Activated CD4-positive, alpha-beta T cell treated with anti-CD3 and anti-CD28 coated beads, Interleukin-2, amount 50 U/mL, for 1 hour (primary cell): Measurements from ENCODE around the gene MYO7A.

ENCODE experiments used
- DNase-seq: peaks from one replicate; pipeline ENCODE4 v3.0.0-alpha.2; 2020

The MYO7A gene

DNA sequence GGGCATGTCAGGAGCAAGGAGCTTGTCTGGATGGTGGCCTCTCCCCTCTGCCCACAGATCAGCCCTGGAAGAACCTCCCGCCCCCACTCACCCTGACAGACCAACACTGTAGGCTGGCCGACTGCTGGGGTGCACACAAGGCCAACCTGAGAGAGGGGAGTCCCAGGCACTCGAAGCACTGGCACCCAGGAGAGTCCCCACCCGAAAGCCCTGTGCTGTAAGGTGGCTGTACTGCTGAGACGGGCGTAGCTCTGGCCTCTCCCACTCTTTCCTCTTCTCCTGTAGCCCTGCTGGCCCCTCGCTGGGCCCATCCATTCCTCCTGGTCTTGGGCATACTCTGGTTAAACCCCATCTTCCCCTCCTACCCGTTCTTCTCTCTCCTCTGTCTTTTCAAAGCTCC lies 39.7 kb downstream of the MYO7A start:
- DNase-seq, result no peak

DNA sequence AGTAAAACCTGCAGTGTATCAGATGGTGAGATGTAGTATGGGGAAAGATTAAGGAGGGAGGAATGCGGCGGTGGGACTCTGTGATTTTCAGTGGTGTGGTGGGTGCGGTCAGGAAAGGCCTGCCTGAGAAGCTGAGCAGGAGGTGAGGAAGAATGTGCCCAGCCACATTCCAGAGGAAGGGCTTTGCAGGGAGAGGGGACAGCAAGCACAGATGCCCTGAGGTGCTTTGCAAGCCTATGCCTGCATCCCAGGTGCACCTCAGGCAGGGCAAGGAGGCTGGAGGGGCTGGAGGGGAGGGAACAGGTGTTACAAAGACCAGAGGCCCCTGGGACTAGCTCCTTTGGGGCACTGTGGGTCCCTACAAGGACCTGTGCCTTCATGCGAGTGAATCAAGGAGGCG lies 42.1 kb downstream of the MYO7A start:
- DNase-seq, result no peak

DNA sequence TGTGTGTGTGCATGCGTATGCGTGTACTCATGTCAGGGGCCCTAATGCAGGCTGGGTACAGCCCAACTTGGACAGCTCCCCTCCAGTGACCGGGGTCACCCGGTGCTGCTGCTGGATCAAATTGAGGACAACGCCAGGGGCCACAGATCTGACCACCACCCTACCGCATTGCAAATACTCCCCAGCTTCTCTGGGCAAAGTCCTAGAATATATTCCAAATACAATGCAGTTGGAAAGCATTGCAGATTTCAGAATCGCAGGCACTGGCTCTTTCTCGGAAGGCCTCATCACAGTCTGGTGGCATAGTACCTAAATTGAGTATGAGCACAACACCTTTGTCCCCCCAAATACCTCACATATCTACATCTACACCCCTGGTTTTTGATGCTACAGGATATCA lies 43.2 kb downstream of the MYO7A start:
- DNase-seq, result no peak

DNA sequence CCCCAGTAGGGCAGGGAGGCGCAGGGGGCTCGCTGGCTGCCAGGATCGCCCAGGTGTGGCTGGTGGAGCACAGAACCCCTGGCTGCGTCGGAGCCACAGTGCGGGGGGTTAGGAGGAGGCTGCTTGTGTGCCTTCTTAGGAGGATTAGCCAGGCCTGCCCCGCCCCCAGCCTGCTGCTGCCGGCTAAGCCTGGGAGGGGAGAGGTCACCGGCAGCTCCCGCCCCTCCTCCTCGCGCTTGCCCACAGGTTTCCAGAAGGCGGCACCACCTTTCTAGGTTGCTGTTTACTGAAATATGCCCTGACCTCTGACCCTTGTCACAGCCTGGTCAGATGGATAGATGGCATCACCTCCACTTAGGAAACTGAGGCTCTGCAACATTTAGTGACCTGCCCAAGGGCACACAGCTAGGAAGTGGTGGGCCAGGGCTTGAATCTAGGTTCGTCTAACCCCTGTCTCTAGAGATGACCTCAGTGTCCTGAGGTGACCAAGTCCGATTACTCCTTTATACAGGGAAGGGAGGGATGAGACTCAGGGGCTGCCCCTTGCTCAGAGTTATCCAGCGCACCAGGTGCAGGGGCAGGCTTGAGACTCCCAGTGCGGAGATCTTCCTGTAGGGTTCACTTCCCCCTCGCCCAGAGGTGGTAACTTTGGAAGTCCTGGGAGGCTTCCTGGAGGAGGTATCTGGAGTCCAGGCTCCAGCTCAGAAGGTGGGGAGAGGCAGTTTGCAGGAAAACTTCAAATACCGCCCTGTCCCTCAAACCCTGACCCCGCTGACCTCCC lies 44.0 kb downstream of the MYO7A start:
- DNase-seq, result no peak

DNA sequence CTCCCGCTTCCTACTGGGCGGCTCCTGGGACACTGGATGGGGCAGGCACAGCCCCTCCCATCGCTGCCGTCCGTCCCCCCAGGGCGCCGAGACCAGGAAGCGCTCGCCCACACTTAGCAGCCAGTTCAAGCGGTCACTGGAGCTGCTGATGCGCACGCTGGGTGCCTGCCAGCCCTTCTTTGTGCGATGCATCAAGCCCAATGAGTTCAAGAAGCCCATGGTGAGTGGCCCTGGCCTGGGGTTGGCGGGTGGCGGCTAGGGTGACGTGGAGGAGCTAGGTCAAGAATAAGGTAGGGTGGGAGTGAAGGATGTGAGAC lies 44.6 kb downstream of the MYO7A start:
- no peak for DNase-seq

DNA sequence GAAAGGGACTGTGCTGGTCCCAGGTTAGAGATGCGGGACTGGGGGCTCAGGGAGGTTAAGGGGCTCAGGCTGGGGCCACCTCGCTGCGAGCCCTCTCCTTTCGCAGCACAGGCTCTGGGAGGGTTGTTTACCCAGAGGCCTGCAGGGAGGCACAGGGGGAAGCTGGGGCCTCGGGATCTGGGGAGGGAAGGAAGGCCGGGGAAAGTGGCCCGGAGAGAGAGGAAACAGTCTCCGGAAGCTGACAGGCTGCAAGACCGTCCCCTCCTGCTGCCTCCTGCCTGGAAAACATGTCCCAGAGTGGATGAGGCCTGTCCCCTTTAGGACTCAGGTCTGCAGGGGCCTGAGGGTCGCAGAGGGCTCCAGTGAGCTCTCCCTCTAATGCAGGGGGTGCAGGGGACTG lies 45.4 kb downstream of the MYO7A start:
- DNase-seq, result no peak

DNA sequence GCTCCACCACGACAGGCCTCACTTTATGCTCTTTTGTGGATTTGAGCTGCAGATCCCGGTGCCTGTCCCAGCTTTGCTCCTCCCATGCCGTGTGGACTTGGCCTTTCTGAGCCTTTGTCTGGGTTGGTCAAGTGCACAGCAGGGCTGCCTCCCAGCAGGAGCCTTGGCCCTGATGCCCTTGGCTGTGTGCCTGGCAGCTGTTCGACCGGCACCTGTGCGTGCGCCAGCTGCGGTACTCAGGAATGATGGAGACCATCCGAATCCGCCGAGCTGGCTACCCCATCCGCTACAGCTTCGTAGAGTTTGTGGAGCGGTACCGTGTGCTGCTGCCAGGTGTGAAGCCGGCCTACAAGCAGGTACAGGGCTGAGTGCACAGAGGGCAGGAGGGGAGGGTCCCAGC lies 46.5 kb downstream of the MYO7A start:
- DNase-seq, result no peak

DNA sequence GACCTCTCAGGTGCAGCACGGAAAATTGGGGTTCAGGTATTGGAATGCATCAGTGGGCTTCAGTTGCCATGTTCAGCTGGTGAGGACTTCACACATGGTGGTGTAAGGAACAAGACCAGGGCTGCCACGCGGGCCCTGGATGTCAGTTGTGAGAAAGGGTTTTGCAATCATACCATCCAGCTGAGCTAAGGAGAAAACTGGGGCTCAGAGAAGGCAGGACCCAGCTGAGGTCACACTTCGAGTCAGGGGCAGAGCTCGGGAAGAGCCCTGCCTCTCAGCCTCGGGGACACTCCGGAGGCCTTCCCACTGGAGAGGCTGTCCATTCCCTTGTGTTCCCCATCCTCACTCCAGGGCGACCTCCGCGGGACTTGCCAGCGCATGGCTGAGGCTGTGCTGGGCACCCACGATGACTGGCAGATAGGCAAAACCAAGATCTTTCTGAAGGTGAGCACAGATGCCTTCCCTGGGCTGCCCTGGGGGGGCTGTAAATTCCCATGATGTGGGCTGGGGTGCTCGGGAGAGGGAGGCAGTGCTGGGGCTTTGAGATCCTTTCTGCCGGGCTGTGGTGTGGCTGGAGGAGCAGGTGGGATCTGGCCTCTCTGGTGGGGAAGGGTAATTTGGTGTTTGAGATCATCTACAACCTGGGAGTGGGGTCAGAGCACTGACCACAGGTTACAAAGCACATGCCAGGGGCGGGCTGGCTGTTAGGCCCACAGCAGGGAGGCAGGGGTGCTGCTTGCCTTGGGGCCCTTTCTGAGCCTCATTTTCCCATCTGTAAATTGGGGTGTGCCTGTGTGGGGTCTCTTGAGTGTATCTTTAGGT lies 47.2 kb downstream of the MYO7A start:
- no peak for DNase-seq

DNA sequence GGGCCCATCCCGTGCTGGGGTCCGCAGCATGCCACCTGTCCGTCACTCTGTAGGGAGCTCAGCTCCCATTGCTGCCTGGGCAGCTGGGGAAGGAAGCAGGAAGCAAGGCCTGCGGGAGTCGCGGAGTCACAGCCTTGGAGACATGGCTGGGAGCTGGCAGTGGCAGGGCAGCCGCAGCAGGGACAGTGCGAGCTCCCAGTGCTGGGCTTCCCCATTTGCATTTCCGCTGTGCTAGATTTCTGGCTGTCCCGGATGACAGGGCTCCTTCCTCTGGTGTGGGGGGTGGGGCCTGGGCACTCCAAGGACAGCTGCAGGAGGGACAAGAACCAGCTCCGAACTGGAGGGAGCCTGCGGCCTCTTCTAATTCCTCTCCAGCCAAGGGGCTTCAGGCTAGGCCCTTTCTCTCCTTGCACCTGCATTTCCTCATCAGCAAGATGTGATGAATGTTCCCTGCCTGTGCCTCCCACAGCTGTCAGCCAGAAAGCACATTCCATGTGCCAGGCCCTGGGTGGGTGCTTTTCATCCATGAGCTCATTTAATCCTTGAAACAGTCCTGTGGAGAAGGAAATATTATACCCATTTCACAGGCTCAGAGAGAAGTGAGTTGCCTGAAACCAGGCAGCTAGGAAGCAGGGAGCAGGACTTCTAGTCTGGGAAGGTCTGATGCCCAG lies 48.0 kb downstream of the MYO7A start:
- DNase-seq, result no peak

DNA sequence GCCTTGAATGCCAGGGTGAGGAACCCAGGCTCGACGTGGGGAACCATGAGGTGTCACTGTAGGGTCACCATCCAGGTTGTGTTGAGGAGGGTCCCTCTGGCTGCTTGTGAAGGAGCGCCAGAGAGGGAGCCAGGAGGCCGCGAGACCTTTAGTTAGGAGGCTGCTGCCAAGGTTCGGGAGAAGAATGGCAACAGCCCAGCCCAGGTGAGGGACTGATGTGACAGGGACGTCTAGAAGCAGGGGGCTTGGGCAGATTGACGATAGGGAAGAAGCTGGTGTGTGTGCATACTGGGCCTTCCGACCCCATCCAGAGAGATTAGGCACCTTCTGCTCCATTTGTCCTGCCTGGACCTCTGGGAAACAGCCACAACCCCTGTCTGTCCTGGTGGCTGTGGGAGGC lies 49.0 kb downstream of the MYO7A start:
- no peak for DNase-seq

DNA sequence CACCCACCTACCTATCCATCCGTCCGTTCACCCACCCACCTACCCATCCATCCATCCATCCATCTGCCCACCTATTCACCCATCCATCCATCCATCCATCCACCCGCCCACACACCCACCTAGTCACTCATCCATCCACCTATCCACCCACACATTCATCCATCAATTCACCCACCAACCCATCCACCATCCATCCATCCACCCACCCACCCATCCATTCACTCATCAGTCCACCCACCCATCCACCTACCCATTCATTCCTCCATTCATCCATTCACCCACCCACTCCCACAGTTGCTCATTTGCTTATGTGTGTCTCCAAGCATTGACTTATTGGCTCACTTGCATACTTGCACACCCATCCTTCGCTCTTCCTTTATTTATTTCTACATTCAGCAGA lies 50.1 kb downstream of the MYO7A start:
- DNase-seq, result no peak

DNA sequence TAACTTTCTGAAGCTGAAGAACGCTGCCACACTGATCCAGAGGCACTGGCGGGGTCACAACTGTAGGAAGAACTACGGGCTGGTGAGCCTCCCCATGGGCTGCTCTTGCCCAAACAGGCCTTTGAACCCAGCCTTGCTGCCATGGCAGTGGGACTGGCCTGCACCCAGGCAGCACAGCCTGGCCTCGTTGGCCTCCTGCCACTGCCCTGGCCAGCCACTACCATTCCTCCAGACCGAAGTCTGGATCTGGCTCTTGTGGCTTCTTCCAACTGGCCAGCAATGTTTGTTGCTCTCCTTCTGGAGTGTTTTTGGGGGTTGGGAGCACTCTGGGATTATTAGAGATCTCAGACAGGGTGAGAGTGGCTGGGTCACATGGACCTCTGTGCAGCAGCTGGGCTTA lies 51.0 kb downstream of the MYO7A start:
- DNase-seq, result no peak

DNA sequence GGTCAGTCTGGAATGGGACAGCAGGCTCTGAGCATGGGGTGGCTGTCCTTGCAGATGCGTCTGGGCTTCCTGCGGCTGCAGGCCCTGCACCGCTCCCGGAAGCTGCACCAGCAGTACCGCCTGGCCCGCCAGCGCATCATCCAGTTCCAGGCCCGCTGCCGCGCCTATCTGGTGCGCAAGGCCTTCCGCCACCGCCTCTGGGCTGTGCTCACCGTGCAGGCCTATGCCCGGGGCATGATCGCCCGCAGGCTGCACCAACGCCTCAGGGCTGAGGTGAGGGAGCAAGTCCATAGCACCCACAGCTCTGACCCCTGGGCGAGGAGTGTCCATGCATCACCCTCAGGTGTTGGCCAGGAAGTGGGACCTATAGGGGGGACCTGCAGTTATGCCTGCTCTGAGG lies 51.6 kb downstream of the MYO7A start:
- DNase-seq, result no peak

DNA sequence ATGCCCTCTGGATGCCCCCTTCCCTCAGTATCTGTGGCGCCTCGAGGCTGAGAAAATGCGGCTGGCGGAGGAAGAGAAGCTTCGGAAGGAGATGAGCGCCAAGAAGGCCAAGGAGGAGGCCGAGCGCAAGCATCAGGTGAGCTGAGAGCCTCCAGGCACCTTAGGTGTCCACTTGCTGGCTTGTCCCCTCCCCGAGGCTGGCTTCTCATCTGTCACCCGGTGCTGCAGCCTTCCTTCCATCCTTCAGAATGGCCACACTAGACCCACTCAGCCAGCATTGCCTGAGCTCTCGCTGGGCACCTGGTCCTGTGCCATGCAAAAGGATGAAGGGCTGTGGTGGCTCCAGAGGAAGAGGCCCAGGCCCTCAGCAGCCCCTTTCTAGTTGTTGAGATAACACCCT lies 52.3 kb downstream of the MYO7A start:
- no peak for DNase-seq

DNA sequence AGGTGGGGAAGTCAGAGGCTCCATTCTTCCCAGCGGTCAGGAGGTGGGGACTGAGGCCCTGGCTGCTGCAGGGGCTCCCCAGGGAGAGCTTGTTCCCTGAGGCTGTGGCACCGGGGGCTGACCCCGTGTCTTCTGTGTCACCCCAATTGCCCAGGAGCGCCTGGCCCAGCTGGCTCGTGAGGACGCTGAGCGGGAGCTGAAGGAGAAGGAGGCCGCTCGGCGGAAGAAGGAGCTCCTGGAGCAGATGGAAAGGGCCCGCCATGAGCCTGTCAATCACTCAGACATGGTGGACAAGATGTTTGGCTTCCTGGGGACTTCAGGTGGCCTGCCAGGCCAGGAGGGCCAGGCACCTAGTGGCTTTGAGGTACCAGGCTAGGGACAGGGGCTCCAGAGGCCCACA lies 53.2 kb downstream of the MYO7A start:
- DNase-seq, result no peak

DNA sequence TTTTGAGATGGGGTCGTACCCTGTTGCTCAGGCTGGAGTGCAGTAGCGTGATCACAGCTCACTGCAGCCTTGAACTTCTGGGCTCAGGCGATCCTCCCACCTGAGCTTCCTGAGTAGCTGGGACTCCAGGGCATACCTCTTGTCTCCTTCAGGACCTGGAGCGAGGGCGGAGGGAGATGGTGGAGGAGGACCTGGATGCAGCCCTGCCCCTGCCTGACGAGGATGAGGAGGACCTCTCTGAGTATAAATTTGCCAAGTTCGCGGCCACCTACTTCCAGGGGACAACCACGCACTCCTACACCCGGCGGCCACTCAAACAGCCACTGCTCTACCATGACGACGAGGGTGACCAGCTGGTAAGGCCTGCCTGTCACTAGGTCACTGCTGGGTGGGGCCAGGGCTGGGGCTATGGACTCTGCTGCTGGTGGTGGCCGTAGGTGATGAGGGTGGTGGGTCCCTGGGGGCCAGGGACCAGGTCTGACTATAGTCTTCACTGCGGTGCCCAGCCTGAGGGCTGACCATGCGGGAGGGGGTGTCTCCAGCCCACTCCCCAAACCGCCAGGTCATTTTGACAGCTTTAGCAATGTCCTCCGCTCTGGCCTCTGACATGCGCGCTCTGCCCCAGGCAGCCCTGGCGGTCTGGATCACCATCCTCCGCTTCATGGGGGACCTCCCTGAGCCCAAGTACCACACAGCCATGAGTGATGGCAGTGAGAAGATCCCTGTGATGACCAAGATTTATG lies 53.9 kb downstream of the MYO7A start:
- no peak for DNase-seq

DNA sequence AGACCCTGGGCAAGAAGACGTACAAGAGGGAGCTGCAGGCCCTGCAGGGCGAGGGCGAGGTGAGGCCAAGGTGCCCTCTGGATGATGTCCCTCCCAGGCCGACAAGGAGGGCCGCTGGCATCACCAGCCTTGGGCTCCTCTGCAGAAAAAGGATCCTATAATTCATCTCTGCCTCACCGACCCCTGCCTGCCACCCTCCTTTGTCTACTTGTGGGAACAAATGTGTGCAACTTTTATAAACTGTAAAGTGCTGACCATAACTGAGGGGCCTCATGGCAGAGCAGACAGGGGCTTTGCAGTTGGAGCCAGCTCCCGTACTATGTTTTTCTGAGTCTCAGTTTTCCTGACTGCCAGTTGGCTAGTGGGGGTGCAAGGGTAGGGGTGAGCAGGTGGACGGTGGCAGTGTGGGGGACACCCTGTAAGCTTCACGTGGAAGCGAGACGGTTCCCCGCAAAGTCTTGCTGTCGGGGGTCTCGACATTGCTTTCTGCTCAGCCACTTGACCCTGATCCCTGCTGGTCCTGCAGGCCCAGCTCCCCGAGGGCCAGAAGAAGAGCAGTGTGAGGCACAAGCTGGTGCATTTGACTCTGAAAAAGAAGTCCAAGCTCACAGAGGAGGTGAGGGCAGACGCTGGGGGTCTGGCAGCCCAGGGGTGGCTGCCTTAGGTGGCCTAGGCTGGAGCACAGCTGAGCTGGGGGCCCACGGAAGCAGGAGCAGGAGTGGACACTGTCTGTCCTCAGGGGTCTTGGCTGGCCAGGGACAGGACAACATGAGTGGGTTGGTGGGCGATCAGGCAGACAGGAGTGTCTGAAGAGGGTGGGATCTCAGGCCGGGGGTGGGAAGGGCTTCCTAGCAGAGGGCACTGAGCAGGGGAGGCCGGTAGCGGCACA lies 54.7 kb downstream of the MYO7A start:
- DNase-seq, result no peak

DNA sequence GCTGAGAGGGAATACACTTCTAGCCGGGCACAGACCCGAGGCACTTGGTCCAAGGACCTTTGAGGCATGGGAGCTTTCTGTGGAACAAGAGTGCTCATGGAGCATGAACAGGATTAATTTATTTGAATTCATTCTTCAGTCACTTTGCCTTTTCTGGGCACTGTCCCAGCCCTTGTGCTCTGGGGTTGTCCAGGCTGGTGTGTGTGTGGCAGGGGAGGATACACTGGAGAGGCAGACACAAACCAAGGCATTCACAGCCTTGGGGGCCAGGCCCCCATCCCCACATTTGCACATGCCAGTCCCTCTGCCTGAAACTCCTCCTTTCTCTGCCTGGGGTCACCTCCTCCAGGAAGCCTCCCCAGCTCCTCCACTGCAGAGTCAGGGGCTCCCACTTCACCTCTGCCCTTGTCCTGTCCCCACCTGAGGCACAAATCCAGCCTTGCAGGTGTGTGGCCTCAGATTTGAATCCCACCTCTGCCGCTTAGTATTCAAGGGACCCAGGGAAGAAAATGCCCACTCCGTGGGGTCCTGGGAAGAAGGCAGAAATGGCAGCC lies 55.5 kb downstream of the MYO7A start:
- DNase-seq, result no peak

DNA sequence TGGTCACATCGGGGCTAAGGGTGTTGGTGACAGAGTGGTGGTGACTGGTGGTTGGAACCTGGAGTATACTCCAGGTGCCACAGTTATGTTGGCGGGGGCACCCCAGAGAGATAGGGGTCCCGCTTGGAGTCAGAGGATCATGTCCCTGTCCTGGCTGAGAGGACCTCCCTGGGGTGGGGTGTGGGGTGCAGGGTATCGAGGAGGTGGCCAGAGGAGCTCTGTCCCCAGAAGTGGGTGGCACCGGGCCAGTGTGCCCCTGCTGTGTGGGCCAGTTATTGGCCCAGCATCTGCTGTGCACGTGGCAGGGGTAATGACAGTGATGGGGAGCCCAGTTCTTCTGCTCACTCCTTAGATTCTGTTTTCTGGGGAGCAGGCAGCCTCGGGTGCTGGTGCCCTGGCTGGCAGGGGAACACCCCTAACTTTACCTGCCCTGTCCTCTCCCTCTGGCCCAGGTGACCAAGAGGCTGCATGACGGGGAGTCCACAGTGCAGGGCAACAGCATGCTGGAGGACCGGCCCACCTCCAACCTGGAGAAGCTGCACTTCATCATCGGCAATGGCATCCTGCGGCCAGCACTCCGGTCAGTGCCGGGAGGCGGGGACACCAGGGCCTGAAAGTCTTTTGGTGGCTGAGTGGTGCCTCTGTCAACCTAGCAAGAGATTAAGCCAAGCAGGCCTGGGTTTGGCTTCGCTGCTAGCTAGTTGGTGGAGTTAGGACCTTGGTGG lies 56.3 kb downstream of the MYO7A start:
- DNase-seq, result no peak

DNA sequence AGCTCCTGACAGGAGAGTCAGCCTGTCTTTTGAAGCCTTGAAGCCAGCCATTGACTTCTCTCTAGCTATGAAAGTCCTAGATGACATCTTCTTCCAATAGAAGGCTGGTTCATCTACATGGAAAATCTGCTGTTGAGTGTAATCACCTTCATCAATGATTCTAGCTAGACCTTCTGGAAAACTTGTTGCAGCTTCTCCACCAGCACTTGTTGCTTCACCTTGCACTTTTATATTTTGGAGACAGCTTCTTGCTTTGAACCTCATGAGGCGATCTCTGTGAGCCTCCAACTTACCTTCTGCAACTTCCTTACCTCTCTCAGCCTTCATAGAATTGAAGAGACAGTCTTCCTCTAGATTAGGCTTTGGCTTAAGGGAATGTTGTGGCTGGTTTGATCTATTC lies 58.3 kb downstream of the MYO7A start:
- DNase-seq, result no peak

DNA sequence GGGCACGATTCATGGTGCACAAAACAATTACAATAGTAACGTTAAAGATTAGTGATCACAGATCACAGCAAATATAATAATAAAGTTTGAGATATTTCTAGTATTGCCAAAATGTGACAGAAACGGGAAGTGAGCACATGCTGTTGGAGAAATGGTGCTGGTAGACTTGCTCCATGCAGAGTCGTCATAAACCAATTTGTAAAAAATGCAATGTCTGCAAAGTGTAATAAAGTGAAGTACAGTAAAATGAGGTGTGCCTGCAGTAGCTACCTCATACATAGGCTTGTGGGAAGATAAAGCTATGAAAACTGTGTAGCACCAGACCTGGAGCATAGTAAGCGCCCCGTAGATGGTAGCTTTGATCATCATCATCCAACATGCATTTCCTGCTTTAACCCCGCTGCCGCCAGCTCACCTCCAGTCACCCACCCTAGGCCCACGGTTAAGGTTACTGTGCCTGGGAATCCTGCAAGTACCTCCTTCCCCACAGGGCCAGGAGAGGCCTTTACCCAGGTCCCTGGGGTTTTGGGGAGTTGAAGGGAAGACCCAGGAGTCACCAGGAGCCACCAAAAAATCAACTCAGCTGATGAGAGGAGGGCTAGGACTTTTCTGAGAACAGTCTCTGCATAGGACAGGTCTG lies 59.2 kb downstream of the MYO7A start:
- DNase-seq, result no peak
